ENCODE measurements around the gene MIA.
A peak's percentile ranks its signal among the peaks of the same experiment; 100 is the strongest.
"Not testable (repeated sequence)": the region's sequence is repeated elsewhere in the genome, so short reads cannot be mapped to it uniquely, and the experiment has no call there.

The MIA gene

DNA sequence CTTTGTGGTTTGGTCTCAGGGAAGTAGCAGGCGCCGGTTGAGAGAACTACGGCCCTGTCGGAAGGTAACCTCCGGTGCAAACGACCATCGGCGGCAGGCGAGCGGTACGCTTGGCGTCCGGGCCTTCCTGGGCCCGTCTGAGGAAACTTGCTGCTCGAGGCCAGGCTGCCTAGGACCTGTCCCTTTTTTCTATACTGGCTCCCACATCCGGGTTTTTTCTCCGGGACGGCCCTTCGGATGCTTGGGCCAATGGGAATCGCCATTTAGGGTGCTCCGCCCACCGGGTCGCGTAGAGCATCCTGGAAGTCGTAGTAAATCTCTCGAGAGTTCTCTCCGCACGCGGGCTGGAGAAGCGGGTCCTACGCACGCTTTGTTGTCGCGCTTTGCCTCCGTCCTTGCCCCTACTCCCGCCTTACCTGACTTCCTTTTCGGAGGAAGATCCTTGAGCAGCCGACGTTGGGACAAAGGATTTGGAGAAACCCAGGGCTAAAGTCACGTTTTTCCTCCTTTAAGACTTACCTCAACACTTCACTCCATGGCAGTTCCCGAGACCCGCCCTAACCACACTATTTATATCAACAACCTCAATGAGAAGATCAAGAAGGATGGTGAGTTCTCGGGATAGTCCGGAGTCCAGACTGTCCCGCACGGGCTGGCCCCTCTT is 24.3 kb upstream of the MIA start, which contains the start of gene SNRPA:
Gene SNRPA, plus strand, starts transcription at position 330 of the 664 bp plus-strand sequence. Its CDS starts 206 bp downstream, at position 536.
- DNase-seq (ENCODE audit: low read depth), result peak; percentile 85

DNA sequence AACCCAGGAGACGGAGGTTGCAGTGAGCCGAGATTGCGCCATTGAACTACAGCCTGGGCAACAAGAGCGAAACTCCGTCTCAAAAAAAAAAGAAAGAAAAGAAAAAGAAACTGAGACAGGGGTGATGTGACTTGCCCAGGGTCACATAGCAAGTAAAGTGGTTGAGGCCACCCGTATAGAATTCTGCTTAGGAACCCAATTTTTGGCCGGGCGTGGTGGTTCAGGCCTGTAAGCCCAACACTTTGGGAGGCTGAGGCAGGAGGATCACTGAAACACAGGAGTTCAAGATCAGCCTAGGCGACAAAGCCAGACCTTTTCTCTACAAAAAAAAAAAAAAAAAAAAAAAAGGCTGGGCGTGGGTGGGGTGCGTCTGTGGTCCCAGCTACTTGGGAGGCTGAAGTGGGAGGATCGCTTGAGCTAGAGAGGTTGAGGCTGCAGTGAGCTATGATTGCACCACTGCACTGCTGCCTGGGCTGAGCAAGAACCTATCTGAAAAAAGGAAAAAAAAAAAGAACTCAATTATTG is 23.0 kb upstream of the MIA start:
- DNase-seq (ENCODE audit: low read depth), result no peak

DNA sequence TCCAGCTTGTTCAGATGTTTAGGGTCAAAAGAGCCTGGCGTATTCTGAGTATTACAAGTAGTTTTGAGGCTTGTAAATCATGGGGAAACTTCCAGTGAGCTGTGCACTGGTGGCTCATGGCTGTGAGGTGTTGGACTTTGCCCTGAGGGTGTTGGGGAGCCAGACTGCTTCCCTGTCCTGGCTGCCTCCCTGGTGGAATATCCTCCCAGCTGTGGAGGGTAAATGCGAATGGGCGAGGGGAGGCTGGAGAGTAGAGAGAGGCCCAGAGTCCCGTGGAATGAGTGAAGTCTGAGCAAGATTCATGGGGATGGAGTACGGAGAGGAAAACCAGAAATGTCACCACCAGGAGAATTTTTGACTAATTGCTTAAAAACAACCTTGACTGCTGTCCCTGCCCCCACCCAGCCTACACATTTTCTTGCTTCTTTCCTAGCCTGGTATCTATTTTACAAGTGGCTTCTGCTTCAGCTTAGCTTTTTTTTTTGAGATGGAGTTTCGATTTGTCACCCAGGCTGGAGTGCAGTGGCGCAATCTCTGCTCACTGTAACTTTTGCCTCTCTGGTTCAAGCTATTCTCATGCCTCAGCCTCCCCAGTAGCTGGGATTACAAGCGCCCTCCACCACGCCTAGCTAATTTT is 20.6 kb upstream of the MIA start:
- DNase-seq (ENCODE audit: low read depth), result no peak

DNA sequence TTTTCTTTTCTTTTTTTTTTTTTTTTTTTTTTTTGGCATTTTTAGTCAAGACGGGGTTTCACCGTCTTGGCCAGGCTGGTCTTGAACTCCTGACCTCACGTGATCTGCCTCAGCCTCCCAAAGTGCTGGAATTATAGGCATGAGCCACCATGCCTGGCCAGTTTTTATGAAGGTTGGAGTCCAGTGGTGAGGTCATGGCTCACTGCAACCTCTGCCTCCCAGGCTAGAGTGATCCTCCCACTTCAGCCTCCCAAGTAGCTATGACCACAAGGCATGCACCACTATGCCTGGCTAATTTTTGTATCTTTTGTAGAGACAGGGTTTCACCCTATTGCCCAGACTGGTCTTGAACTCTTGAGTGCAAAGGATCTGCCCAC is 20.1 kb upstream of the MIA start:
- no peak for DNase-seq (ENCODE audit: low read depth)

DNA sequence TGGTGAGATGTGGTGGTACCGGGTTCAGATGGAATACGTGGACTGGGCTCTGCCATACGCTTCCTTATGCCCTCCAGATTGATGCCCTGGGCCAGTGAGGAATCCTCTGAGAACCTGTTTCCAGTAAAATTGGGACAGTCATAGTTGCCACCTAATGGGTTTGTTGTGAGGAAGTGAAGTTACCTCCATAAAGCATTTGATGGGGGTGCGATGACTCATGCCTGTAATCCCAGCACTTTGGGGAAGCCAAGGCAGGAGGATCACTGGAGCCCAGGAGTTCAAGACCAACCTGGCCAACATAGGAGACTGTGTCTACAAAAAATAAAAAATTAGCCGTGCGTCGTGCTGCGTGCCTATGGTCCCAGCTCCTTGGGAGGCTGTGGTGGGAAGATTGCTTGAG is 19.5 kb upstream of the MIA start:
- no peak for DNase-seq (ENCODE audit: low read depth)

DNA sequence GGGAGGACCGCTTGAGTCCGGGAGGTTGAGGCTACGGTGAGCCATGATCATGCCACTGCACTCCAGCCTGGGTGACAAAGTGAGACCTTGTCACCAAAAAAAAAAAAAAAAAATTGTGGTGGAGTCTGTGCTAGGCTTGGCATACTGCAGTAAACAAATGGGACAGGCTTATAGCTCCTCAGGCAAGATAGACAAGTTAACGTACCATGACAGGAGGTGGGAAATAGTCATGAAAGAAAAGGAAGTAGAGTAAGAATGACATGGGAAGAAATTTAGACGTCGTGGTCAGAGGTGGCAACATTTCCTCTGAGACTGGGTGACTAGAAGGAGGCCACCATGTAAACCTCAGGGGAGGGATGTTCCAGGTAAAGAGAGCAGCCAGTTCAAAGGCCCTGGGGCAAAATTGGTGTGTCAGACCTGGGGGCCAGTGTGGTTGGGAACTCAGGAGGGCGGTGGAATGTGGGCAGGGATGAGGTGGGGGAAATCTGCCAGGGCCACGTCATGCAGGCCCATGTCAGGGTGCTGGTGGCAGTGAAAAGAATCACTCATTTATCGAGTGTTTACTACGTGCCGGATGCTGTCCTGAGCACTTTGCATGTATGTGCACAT is 18.7 kb upstream of the MIA start:
- no peak for DNase-seq (ENCODE audit: low read depth)

DNA sequence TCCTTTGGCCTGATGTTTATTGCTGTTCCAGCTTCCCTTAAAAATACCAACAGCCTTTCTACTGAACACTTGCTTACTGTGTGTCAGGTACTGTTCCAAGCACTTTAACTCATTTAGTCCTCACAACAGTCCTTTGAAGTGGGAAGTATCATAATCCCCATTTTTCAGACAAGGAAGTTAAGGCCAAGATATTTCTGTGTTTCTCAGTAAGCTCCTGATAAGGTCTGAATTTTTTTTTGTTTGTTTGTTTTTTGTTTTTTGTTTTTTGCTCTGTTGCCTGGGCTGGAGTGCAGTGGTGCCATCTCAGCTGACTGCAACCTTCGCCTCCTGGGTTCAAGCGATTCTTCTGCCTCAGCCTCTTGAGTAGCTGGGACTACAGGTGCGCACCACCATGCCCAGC is 16.8 kb upstream of the MIA start:
- DNase-seq (ENCODE audit: low read depth), result no peak

DNA sequence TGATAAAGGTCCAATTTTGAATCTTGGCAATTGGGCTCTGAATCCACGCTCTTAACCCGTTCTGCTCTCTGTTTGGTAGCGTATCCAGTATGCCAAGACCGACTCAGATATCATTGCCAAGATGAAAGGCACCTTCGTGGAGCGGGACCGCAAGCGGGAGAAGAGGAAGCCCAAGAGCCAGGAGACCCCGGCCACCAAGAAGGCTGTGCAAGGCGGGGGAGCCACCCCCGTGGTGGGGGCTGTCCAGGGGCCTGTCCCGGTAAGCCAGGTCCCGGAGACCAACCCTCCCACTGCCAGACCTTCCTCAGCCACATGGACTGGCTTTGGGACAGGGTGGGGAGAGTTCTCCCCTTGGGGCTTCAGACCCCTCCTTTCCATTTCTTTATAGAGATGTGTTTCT is 16.0 kb upstream of the MIA start:
- DNase-seq (ENCODE audit: low read depth), result no peak

DNA sequence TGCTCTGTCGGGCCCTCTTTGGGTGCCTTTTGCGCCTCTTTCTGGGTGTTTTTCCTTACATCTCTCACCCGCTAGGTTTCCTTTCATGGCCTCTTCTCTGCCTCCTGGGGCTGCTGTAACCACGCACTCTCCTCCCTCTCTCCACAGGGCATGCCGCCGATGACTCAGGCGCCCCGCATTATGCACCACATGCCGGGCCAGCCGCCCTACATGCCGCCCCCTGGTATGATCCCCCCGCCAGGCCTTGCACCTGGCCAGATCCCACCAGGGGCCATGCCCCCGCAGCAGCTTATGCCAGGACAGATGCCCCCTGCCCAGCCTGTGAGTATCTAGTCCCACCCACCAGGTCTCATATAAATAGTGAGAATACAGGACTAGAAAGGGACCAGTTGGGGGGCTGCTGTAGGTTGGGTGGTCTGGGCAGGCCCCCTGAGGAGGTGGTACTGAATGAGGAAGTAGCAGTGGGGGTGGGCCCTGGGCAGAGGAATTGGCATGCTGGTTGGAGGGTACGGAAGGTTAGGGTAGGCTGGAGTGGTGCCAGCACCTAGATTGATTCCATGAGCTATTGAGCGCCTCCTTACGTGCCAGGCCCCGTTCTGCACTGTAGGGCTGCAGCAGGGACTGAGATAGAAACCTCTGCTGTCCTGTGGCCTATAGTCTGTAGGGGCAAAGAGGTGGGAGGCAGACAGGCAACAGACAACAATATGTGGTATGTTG is 12.4 kb upstream of the MIA start:
- DNase-seq (ENCODE audit: low read depth), result no peak

DNA sequence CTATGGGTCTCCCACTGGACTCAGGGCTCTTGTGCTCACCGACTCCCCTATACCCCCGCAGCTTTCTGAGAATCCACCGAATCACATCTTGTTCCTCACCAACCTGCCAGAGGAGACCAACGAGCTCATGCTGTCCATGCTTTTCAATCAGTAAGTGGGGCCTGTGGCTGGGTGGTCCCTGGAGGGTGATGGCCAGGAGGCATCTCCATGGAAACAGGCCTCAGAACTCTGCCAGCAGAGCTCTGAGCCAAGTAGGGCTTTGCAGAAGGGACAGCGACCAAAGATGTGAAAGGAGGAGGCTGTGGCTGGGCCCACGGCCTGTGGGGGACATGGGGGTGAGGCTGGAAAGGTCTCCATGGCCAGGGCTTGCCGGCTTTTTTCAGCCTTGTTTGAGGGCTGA is 11.8 kb upstream of the MIA start:
- DNase-seq (ENCODE audit: low read depth), result no peak

DNA sequence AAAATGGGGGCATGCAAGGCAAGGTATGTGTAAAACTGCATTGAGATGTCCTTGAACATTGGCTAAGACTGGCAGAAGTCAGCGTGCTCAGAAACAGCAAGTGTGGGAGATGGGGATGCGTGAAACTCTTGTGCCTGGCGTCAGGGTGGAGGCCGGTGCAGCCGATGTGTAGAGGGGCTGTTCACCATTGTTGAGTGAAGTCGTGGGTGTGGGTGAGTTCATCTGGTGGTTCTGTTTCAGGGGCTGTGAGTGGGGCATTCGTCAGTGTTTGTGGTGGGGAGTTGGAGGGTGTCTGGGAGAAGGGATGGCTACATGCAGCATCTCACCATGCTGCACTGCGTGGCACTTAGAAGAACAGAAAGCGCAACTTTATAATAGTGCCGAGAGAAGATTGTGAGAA is 11.4 kb upstream of the MIA start:
- DNase-seq (ENCODE audit: low read depth), result no peak

DNA sequence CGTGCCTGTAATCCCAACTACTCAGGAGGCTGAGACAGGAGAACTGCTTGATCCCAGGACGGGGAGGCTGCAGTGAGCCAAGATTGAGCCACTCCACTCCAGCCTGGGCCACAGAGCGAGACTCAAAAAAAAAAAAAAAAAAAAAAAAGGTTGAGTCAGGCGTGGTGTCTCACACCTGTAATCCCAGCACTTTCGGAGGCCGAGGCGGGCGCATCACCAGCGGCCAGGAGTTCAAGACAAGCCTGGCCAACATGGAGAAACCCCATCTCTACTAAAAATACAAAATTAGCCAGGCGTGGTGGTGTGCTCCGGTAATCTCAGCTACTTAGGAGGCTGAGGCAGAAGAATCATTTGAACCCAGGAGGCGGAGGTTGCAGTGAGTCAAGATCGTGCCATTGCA is 8.9 kb upstream of the MIA start:
- DNase-seq (ENCODE audit: low read depth), result not testable (repeated sequence)

DNA sequence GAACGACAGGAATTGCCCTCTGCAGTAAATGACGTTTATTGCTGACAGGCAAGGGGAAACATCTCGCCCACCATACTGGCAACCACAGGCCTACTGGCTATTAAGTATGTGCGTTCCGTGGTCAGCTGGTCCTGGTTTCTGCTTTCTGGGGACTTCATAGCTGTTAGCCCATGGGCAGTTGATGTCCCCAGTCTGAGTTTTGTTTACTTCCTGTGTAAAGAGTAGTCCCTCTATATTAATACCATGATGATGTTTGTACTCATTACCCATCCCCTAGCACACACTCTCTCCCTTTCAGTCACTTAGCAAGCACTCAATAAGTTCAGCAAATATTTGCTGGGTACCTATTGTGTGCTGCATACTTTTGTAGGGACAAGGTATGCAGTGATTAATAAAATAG is 6.5 kb upstream of the MIA start:
- no peak for DNase-seq (ENCODE audit: low read depth)

DNA sequence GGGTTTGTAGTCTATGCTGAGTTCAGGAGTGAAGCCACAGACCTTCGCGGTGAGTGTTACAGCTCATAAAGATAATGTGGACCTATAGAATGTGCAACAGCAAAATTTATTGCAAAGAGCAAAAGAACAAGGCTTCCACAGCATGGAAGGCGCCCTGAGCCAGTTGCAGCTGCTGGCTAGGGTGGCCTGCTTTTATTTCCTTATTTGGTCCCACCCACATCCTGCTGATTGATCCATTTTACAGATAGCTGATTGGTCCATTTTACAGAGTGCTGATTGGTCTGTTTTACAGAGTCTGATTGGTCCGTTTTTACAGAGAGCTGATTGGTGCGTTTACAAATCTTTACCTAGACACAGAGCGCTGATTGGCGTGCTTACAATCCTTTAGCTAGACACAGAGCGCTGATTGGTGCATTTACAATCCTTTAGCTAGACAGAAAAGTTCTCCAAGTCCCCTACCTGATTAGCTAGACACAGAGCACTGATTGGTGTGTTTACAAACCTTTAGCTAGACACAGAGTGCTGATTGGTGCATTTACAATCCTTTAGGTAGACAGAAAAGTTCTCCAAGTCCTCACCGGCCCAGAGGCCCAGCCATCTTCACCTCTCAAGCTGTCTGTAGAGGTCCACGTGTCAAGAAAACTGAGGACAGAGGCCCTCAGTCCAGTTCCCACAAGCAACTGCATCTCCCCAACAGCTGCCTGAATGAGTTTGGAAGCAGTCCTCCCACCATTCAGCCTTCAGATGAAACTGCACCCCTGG is 4.0 kb upstream of the MIA start:
- DNase-seq (ENCODE audit: low read depth), result not testable (repeated sequence)

DNA sequence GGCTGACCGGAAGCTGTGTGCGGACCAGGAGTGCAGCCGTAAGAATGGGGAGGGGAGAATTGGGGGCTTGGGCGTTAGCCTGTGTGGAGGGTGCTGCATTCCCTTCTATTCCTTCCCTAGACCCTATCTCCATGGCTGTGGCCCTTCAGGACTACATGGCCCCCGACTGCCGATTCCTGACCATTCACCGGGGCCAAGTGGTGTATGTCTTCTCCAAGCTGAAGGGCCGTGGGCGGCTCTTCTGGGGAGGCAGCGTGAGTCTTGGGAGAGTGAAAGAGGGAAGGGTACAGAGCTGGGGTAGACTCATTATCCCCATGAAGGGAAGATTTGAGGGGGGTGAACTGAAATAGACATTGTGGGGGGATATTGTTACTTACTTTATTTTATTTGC is 306 bp downstream of the MIA start:
- DNase-seq (ENCODE audit: low read depth), result no peak

DNA sequence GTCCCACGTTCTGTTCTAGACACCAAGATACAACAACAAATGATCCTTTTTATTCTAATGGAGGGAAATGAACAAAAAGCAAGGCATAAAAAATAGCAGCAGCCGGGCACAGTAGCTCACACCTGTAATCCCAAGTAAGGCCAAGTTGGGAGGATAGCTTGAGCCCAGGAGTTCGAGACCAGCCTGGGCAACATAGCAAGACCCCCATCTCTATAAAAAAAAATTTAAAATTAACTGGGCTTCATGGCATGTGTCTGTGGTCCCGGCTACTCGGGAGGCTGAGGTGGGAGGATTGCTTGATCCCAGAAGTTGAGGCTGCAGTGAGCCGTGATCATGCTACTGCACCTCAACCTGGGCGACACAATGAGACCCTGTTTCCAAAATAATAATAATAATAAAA is 1.0 kb downstream of the MIA start:
- no peak for DNase-seq (ENCODE audit: low read depth)

DNA sequence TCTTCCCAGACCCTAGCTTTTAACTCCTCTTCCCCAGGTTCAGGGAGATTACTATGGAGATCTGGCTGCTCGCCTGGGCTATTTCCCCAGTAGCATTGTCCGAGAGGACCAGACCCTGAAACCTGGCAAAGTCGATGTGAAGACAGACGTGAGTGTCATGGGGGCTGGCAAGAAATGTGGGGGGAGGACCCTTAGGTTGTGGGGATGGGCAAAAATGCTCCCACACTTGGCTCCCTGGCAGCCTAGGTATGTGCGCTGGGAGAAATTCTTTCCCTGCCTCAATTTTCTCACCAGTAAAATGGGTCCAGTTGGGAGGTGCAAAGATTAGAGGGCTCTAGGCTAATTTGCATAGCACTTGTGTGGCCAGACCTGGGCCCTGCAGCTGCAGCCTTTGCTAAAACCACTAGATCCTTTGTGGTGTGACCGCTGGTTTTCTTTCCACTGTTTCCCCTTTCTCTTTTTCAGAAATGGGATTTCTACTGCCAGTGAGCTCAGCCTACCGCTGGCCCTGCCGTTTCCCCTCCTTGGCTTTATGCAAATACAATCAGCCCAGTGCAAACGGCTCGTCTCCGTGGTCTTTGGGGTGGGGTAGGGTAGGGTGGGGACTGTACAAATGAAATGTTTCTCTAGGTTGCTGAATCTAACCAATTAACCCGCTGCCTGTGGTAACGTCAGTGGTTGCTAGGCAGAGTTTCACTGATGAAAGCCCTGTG is 1.8 kb downstream of the MIA start:
- DNase-seq (ENCODE audit: low read depth), result peak; percentile 50

DNA sequence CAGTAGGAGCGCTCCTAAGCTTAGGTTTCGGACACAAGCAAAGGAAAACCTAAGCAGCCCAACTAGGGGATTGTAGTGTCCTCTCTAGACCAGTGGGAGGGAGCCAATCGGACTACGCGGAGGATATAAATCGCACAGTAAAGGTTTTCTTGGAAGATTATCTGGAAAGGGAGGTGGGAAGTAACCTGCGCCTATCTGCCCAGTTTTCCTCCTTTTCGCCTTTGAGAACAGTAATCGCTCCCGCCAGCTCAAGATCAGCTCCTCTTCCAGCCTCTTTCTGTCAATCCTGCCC is 2.3 kb downstream of the MIA start:
- no peak for DNase-seq (ENCODE audit: low read depth)

DNA sequence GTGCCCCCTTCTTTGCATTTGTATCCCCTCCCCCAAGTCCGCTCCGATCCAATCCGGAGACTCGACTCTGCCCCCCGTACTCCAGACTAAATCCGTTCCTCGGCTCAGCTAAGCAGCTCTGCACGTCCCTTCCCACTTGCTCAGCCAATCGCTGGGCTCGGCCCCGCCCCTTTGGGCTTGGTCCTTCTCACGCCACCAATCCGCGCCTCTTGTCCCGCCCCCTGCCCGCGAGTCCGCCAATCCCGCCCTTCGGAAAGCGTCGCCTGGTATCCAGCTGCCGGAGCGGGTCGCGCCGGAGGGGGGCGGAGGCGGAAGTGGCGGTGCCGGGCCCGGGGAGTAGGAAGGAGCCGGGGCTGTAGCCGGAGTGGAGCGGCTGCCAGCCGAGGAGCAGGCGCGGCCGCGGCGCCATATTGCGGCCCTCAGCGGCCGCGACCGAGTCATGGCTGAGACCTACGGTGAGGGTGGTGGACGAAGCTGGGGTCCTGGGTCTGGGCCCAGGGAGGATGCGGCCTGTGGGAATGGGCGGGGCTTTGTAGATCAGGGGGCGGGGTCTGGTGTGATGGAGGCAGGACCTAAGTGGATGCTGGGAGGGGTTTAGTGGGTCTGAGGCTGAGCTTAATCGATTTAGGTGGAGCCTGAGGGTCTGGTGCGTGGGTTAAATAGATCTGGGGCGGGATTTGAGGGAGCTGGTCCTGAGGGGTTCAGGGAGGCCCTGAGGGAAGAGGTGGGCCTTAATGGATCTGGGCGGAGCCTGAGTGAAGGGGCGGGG is 2.8 kb downstream of the MIA start, which contains the start of gene RAB4B:
Gene RAB4B, plus strand, starts transcription at position 311 of the 769 bp plus-strand sequence. Its CDS starts 129 bp downstream, at position 440.
- peak; percentile 94 for DNase-seq (ENCODE audit: low read depth)

DNA sequence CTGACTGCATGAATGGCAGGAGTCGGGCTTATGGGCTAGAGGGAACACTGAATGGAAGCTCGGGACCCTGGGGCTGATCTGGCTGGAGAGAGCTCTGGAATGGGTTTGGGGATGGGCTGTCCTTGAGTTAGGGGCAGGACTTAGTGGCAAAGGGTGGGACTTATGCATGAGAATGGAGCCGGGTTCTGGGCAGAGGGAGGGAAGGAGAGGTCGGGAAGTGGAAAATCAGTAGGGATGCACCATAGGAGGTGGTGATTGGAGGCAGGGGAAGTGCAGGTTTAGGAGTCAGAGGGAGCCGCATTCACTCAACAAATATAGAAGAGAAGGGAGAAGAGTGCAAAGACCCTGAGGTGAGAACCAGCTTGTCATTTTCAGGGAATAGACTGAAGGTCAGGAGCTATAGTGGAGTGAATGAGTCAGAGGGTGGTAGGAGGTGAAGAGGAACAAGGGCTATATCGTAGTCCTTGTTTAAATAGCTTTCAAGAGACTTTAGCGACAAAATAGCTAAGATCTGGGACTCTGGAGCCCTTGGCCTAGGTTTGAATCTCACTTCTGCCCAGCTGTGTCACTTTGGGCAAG is 3.5 kb downstream of the MIA start:
- DNase-seq (ENCODE audit: low read depth), result no peak

Data from stimulated activated CD8-positive, alpha-beta memory T cell treated with anti-CD3 and anti-CD28 coated beads, Interleukin-15, amount 100 ng/mL, for 24 hours (primary cell).